K562 (cell line): ENCODE measurements around the gene BTRC. TPM values are rescaled to one million over a fixed set of nuclear protein-coding genes. Genes with fewer than 3 reads are reported as not detected.

ENCODE experiments used
- ATAC-seq: fragments of 200-7000 bp; cut with Tn5 transposase; 3 replicates; pipeline ENCODE4 v1.9.1; 2020; ENCODE audit warnings: moderate library complexity
- BruUV-seq: library from RNA; stranded (reverse); fragments of 400-500 nt; replicated peaks from 2 replicates; lab custom pipeline; 2021; lab: Mats Ljungman, UMichigan
- CTCF ChIA-PET: fragments of 300-600 bp; formaldehyde crosslinking; extraction: SDS; loops from one replicate; lab custom pipeline; 2021; ENCODE audit warnings: low intra/inter-chr PET ratio; lab: Yijun Ruan, JAX
- POLR2A ChIA-PET: fragments of 300-600, 350-650 bp; sonication (Branson Sonifier 250); formaldehyde crosslinking; extraction: SDS; loops from one replicate; lab custom pipeline; 2021; ENCODE audit warnings: antibody characterized with exemption, inconsistent platforms; lab: Yijun Ruan, JAX
- DNase-seq, 4 experiments: peaks; one replicate each; pipeline versions ENCODE4 v3.0.0 to v3.0.0-alpha.2; 2011 to 2018; ENCODE audit warnings: low spot score in 3 of 4, mixed read lengths in 3 of 4; ENCODE audit errors: extremely low read depth in 1 of 4
- FAIRE-seq: peaks from 2 replicates; lab custom pipeline; 2011; peaks lifted over from hg19 to GRCh38; lab: Jason Lieb, UNC
- H2AFZ ChIP-seq: 2 replicates; pipeline ENCODE4 v1.6.0; 2011; ENCODE audit warnings: low read depth, low read length, control low read depth, inconsistent platforms
- H3K27ac ChIP-seq: fragments of 200-600 bp; 3 replicates; pipeline ENCODE4 v1.8.0; 2011; ENCODE audit warnings: low read depth, mild to moderate bottlenecking, control low read depth, inconsistent platforms, low read length, moderate library complexity, mixed read lengths; ENCODE audit errors: extremely low read depth
- H3K27me3 ChIP-seq, 2 experiments: fragments of 300-600 bp in 1 of 2; 2 replicates in 1 of 2; 3 replicates in 1 of 2; pipeline versions ENCODE4 v1.6.0 to v1.8.0; 2011; ENCODE audit warnings: inconsistent platforms in 2 of 2, low read length in 2 of 2, mild to moderate bottlenecking in 1 of 2, mixed read lengths in 1 of 2, moderate library complexity in 1 of 2; ENCODE audit not compliant: control insufficient read depth in 2 of 2, insufficient read depth in 2 of 2
- H3K36me3 ChIP-seq: fragments of 300-600 bp; 3 replicates; pipeline ENCODE4 v1.8.0; 2011; ENCODE audit warnings: mild to moderate bottlenecking, low read length, inconsistent platforms; ENCODE audit not compliant: control insufficient read depth, insufficient read depth
- H3K4me1 ChIP-seq, 2 experiments: fragments of 200-600 bp in 1 of 2; replicated peaks in 1 of 2; 2 replicates in 1 of 2; 3 replicates in 1 of 2; pipeline versions ENCODE4 v1.5.1 to v1.8.0; 2011; ENCODE audit warnings: inconsistent platforms in 2 of 2, low read length in 2 of 2, mild to moderate bottlenecking in 1 of 2, mixed read lengths in 1 of 2, moderate library complexity in 1 of 2; ENCODE audit not compliant: control insufficient read depth in 2 of 2, insufficient read depth in 2 of 2
- H3K4me2 ChIP-seq: 2 replicates; pipeline ENCODE4 v1.6.1; 2011; ENCODE audit warnings: low read length, control low read depth, inconsistent platforms, mixed read lengths; ENCODE audit not compliant: insufficient read depth
- H3K4me3 ChIP-seq: fragments of 200-600 bp; sonication (generic), shearing (Covaris generic); 2 replicates; pipeline ENCODE4 v1.5.1; 2016; ENCODE audit warnings: control low read depth, inconsistent platforms
- H3K79me2 ChIP-seq: fragments of 200-600 bp; 3 replicates; pipeline ENCODE4 v1.8.0; 2011; ENCODE audit warnings: low read length, inconsistent platforms; ENCODE audit not compliant: control insufficient read depth, insufficient read depth
- H3K9ac ChIP-seq, 2 experiments: 2 replicates each; pipeline versions ENCODE4 v1.6.0 to v1.6.1; 2011; ENCODE audit warnings: low read depth in 2 of 2, low read length in 2 of 2, control low read depth in 1 of 2, inconsistent platforms in 1 of 2, mild to moderate bottlenecking in 1 of 2, mixed read lengths in 1 of 2; ENCODE audit not compliant: insufficient read depth in 1 of 2
- H3K9me1 ChIP-seq: one replicate; pipeline ENCODE4 v1.6.0; 2011; ENCODE audit warnings: inconsistent platforms, mild to moderate bottlenecking, low read length, moderate library complexity; ENCODE audit not compliant: control insufficient read depth, insufficient read depth
- H3K9me3 ChIP-seq: replicated peaks from 2 replicates; pipeline ENCODE4 v1.5.1; 2011; ENCODE audit warnings: low read depth, low read length, inconsistent platforms; ENCODE audit not compliant: control insufficient read depth, insufficient read depth
- H4K20me1 ChIP-seq: replicated peaks from 2 replicates; pipeline ENCODE4 v1.6.1; 2011; ENCODE audit warnings: low read length, inconsistent platforms, mixed read lengths; ENCODE audit not compliant: control insufficient read depth, insufficient read depth
- ATF7 ChIP-seq: fragments of 450-650 bp; IDR thresholded peaks from 2 replicates; pipeline ENCODE4 v1.7.1; 2014; ENCODE audit warnings: mild to moderate bottlenecking, moderate library complexity
- GABPB2 ChIP-seq: fragments of 250-450 bp; sonication (Bioruptor Pico); conservative IDR thresholded peaks from 2 replicates; pipeline ENCODE4 v1.5.1; 2021; ENCODE audit warnings: mild to moderate bottlenecking
- JUND ChIP-seq, 2 experiments: IDR thresholded peaks; 2 replicates in 1 of 2; 3 replicates in 1 of 2; pipeline ENCODE4 v1.6.1; 2011; ENCODE audit warnings: borderline replicate concordance in 2 of 2, low read depth in 2 of 2, low read length in 2 of 2, improper control_type of control experiment in 1 of 2, missing biosample characterization in 1 of 2, missing genetic modification characterization in 1 of 2, missing genetic modification reagents in 1 of 2
- LARP7 ChIP-seq: fragments of 450-650 bp; IDR thresholded peaks from 2 replicates; pipeline ENCODE4 v1.6.1; 2016
- MAX ChIP-seq: sonication (generic); formaldehyde crosslinking; IDR thresholded peaks from 2 replicates; pipeline ENCODE4 v1.9.0; 2022; ENCODE audit warnings: mild to moderate bottlenecking, missing genetic modification reagents
- PHB ChIP-seq: fragments of 250-450 bp; sonication (Bioruptor Pico); IDR thresholded peaks from 2 replicates; pipeline ENCODE4 v1.5.0; 2021
- SAP30 ChIP-seq: fragments of 200-600 bp; sonication (generic); IDR thresholded peaks from 2 replicates; pipeline ENCODE4 v1.6.1; 2012; ENCODE audit warnings: borderline replicate concordance, low read depth, mild to moderate bottlenecking, moderate library complexity, low read length, control low read depth, inconsistent platforms; ENCODE audit not compliant: insufficient read depth, poor library complexity, severe bottlenecking
- SUPT5H ChIP-seq: fragments of 450-650 bp; IDR thresholded peaks from 2 replicates; pipeline ENCODE4 v1.6.1; 2016
- TARDBP ChIP-seq: fragments of 450-650 bp; IDR thresholded peaks from 2 replicates; pipeline ENCODE4 v1.6.1; 2016
- TEAD2 ChIP-seq: fragments of 450-650 bp; IDR thresholded peaks from 2 replicates; pipeline ENCODE4 v1.6.1; 2016; ENCODE audit warnings: missing genetic modification characterization, control low read depth, missing compliant biosample characterization
- U2AF2 ChIP-seq: fragments of 200-400 bp; formaldehyde crosslinking; optimal IDR thresholded peaks from 2 replicates; pipeline ENCODE3; 2017; ENCODE audit warnings: low read depth, mild to moderate bottlenecking, low read length
- ZKSCAN8 ChIP-seq: fragments of 200-800 bp; sonication (Bioruptor generic); IDR thresholded peaks from 2 replicates; pipeline ENCODE4 v1.6.1; 2016; ENCODE audit warnings: missing genetic modification characterization, missing compliant biosample characterization
- ZNF197 ChIP-seq: fragments of 200-800 bp; sonication (Bioruptor generic); IDR thresholded peaks from 2 replicates; pipeline ENCODE4 v1.6.1; 2016; ENCODE audit warnings: low read depth, missing genetic modification characterization, missing compliant biosample characterization
- WGBS: fragments of 100-300 bp; shearing (Covaris generic); methylation state at CpG from one replicate; pipeline ENCODE4 v1.1.6; 2016; ENCODE audit warnings: low coverage, mixed read lengths; ENCODE audit not compliant: insufficient coverage; ENCODE audit errors: missing lambda C conversion rate; 5-methylcytosine and 5-hydroxymethylcytosine counted together
- in situ Hi-C: fragments of 300-500 bp; cut with MboI; formaldehyde crosslinking; loops from 4 replicates; pipeline ENCODE4 v1.15.0; 2018; ENCODE audit warnings: inconsistent platforms, mixed read lengths
- intact Hi-C: fragments of 100-400 bp; cut with micrococcal nuclease; formaldehyde crosslinking; loops from 2 replicates; pipeline ENCODE4 v1.14.2; 2022
- polyA plus RNA-seq, 8 experiments: library from polyadenylated mRNA; depleted of rRNA in 4 of 8; stranded (reverse) in 5 of 8; unstranded in 3 of 8; fragments of >200 nt; fragmentation: Nextera tagmentation in 2 of 8; fragmentation: Illumina TruSeq in 1 of 8; extraction: Ambion mirVana in 2 of 8; extraction: Trizol in 1 of 8; gene quantifications; 2 replicates each; pipeline versions ENCODE4 v1.2.1 to v1.2.3, GENCODE V29; 2011 to 2014; ENCODE audit warnings: inconsistent platforms in 1 of 8, missing spikeins in 1 of 8
- total RNA-seq, 7 experiments: library from RNA; depleted of rRNA in 6 of 7; stranded (reverse); fragments of >200 nt in 6 of 7; fragmentation: Illumina TruSeq in 2 of 7; extraction: Trizol in 2 of 7; gene quantifications; 2 replicates each; pipeline versions ENCODE4 v1.2.1 to v1.2.3, GENCODE V29; 2011 to 2021; ENCODE audit warnings: low replicate concordance in 1 of 7
- TF ChIP-seq, protein P1 (sequence below): fragments of 250-450 bp; sonication (Bioruptor Pico); IDR thresholded peaks from 2 replicates; pipeline ENCODE4 v1.5.1; 2021; ENCODE audit warnings: mild to moderate bottlenecking
- TF ChIP-seq, protein P2 (sequence below): sonication (generic); IDR thresholded peaks from 2 replicates; pipeline ENCODE4 v1.6.1; 2016

The BTRC gene
- total and polyA plus RNA-seq, 9 of the 15 experiments (the other 6 are each of a cell fraction or from before 2014, with no cell fraction given), result 1.6 to 15.4 (median 7.0) TPM

GRCh38 chr10:101492814-101493213 is 138.8 kb downstream of the BTRC start:
- intact Hi-C loops, result no loop called here
- ATAC-seq (no peak), FAIRE-seq (no peak), DNase-seq (no peak)
- in situ Hi-C loops, result no loop called here
- TF ChIP-seq LARP7, result no peak
- no peak for TF ChIP-seq MAX (CRISPR knock-in tag)
- TF ChIP-seq, protein P1, sequence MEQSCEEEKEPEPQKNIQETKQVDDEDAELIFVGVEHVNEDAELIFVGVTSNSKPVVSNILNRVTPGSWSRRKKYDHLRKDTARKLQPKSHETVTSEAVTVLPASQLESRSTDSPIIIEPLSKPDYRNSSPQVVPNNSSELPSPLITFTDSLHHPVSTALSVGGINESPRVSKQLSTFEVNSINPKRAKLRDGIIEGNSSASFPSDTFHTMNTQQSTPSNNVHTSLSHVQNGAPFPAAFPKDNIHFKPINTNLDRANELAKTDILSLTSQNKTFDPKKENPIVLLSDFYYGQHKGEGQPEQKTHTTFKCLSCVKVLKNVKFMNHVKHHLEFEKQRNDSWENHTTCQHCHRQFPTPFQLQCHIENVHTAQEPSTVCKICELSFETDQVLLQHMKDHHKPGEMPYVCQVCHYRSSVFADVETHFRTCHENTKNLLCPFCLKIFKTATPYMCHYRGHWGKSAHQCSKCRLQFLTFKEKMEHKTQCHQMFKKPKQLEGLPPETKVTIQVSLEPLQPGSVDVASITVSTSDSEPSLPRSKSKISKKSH (CRISPR knock-in tag), result no peak
- TF ChIP-seq ZNF197 (CRISPR knock-in tag), result no peak
- no peak for TF ChIP-seq PHB (CRISPR knock-in tag)
- TF ChIP-seq ATF7, result no peak
- no peak for TF ChIP-seq U2AF2
- no peak for TF ChIP-seq SUPT5H
- no peak for TF ChIP-seq TARDBP
- TF ChIP-seq GABPB2 (CRISPR knock-in tag), result no peak
- no peak for TF ChIP-seq SAP30
- TF ChIP-seq TEAD2 (tag), result no peak
- TF ChIP-seq, protein P2, sequence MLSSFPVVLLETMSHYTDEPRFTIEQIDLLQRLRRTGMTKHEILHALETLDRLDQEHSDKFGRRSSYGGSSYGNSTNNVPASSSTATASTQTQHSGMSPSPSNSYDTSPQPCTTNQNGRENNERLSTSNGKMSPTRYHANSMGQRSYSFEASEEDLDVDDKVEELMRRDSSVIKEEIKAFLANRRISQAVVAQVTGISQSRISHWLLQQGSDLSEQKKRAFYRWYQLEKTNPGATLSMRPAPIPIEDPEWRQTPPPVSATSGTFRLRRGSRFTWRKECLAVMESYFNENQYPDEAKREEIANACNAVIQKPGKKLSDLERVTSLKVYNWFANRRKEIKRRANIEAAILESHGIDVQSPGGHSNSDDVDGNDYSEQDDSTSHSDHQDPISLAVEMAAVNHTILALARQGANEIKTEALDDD, result no peak
- TF ChIP-seq JUND (IDR thresholded peaks at IDR 0.05; ENCODE audit: borderline replicate concordance, low read depth, low read length), result no peak
- no peak for TF ChIP-seq JUND (tag; IDR thresholded peaks at IDR 0.05; ENCODE audit: borderline replicate concordance, low read depth, low read length)
- no peak for TF ChIP-seq ZKSCAN8 (CRISPR knock-in tag)
- no TSS peak for BruUV-seq
- Histone ChIP-seq H3K9ac (no peak overlapping the region), H4K20me1 (no peaks in the 10 kb centered on the region), H3K4me2 (no peak overlapping the region), H3K4me1 (no peaks in the 10 kb centered on the region), H3K79me2 (no peaks in the 10 kb centered on the region), H3K4me3 (no peak overlapping the region), H3K27ac (no peak overlapping the region), H3K36me3 (no peaks in the 10 kb centered on the region), H3K9me3 (no peaks in the 10 kb centered on the region), H2AFZ (no peak overlapping the region), H3K9me1 (no peaks in the 10 kb centered on the region), H3K27me3 (no peaks in the 10 kb centered on the region)
- CTCF ChIA-PET, result no interaction called here
- 25% methylated on average over 1 of the region's 1 CpG for WGBS
- POLR2A ChIA-PET, result interaction anchor here (0.6 kb wide), 1 partner anchor 450 kb away, joined by 3 read pairs; no protein-coding TSS in a partner anchor
